ENCODE results near the gene SASH3. TPM values are rescaled to one million over a fixed set of nuclear protein-coding genes. Genes with fewer than 3 reads are reported as not detected.

Gene SASH3
- total RNA-seq, 1 donor from 2014 or later: not detected

DNA sequence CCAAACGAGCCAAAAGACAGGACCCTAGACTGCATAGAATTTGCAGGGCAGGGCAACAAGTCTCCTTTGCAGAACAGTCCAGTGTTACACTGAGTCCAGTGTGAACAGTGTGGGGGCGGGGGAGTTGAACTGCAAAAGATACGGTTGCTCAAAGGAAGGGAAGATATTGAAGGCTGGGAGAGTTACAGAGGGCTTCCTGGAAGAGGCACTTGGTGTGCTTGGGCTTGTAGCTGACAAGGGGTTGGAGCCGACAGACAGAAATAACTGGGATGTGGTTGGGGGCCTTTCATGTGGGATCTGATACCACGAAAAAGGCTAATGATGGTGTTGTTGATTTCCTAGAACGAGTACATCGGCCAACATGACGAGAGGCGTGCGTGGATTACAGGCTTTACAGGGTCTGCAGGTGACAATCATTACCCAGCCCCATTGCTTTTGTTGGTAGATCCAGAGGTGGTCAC lies 34.9 kb upstream of the SASH3 start:
- Mint-ChIP-seq H3K4me3 (no peak overlapping the region), H3K9me3 (no peaks in the 10 kb centered on the region), H3K27ac (no peak overlapping the region), H3K36me3 (no peaks in the 10 kb centered on the region), H3K27me3 (no peaks in the 10 kb centered on the region), H3K4me1 (ENCODE audit: unreplicated experiment) (no peaks in the 10 kb centered on the region)
- no peak for DNase-seq (ENCODE audit: extremely low spot score, unreplicated experiment)
- TF ChIP-seq, protein P1, sequence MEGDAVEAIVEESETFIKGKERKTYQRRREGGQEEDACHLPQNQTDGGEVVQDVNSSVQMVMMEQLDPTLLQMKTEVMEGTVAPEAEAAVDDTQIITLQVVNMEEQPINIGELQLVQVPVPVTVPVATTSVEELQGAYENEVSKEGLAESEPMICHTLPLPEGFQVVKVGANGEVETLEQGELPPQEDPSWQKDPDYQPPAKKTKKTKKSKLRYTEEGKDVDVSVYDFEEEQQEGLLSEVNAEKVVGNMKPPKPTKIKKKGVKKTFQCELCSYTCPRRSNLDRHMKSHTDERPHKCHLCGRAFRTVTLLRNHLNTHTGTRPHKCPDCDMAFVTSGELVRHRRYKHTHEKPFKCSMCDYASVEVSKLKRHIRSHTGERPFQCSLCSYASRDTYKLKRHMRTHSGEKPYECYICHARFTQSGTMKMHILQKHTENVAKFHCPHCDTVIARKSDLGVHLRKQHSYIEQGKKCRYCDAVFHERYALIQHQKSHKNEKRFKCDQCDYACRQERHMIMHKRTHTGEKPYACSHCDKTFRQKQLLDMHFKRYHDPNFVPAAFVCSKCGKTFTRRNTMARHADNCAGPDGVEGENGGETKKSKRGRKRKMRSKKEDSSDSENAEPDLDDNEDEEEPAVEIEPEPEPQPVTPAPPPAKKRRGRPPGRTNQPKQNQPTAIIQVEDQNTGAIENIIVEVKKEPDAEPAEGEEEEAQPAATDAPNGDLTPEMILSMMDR (conservative IDR thresholded peaks at IDR 0.05): no peak

GRCh38 chrX:129746557-129747470 lies 32.9 kb upstream of the SASH3 start:
- Mint-ChIP-seq H3K27me3 (no peaks in the 10 kb centered on the region), H3K4me3 (no peak overlapping the region), H3K36me3 (no peaks in the 10 kb centered on the region), H3K9me3 (no peaks in the 10 kb centered on the region), H3K27ac (no peak overlapping the region), H3K4me1 (ENCODE audit: unreplicated experiment) (no peaks in the 10 kb centered on the region)
- TF ChIP-seq, protein P1 (conservative IDR thresholded peaks at IDR 0.05): no peak
- DNase-seq (ENCODE audit: extremely low spot score, unreplicated experiment): no peak

DNA sequence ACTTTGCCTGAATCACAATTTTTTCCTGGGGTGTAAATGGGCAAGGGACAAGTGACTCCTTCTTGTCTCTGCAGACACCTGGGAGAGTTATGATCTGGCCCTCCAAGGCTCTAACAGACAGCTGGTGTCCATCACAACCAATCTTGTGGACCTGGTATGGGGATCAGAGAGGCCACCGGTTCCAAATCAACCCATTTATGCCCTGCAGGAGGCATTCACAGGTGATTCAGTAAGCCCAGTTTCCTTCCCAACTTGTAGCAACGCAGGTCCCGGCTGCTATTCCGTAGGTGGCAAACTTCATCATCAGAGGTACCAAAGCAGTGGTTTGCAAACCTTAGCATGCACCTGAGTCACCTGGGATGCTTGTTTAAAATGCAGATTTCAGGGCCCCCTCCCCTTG lies 32.2 kb upstream of the SASH3 start:
- TF ChIP-seq, protein P1 (conservative IDR thresholded peaks at IDR 0.05): no peak
- Mint-ChIP-seq H3K36me3 (no peaks in the 10 kb centered on the region), H3K4me3 (no peak overlapping the region), H3K4me1 (ENCODE audit: unreplicated experiment) (no peaks in the 10 kb centered on the region), H3K27ac (no peak overlapping the region), H3K9me3 (no peaks in the 10 kb centered on the region), H3K27me3 (no peaks in the 10 kb centered on the region)
- DNase-seq (ENCODE audit: extremely low spot score, unreplicated experiment): no peak

- H3K9me3 Mint-ChIP-seq: no peaks in the 10 kb centered on the region
- H3K4me3 Mint-ChIP-seq: no peak overlapping the region
- no peaks in the 10 kb centered on the region for H3K36me3 Mint-ChIP-seq
- TF ChIP-seq, protein P1 (conservative IDR thresholded peaks at IDR 0.05): no peak
- no peak for DNase-seq (ENCODE audit: extremely low spot score, unreplicated experiment)
- H3K27ac Mint-ChIP-seq: no peak overlapping the region
- no peaks in the 10 kb centered on the region for H3K4me1 Mint-ChIP-seq (ENCODE audit: unreplicated experiment)
- no peaks in the 10 kb centered on the region for H3K27me3 Mint-ChIP-seq
These were observed 31.4 kb upstream of the SASH3 start for GRCh38 chrX:129748305-129748704.

GRCh38 chrX:129749069-129749468 lies 30.7 kb upstream of the SASH3 start:
- Mint-ChIP-seq H3K4me3 (no peak overlapping the region), H3K27ac (no peak overlapping the region), H3K27me3 (no peaks in the 10 kb centered on the region), H3K36me3 (no peaks in the 10 kb centered on the region), H3K9me3 (no peaks in the 10 kb centered on the region), H3K4me1 (ENCODE audit: unreplicated experiment) (no peaks in the 10 kb centered on the region)
- DNase-seq (ENCODE audit: extremely low spot score, unreplicated experiment): no peak
- TF ChIP-seq, protein P1 (conservative IDR thresholded peaks at IDR 0.05): no peak

Measured in type B pancreatic cell (in vitro differentiated cells).